ENCODE data around the gene DDO. TPM values are rescaled to one million over a fixed set of nuclear protein-coding genes. Genes with fewer than 3 reads are reported as not detected.
"Not testable (repeated sequence)": the region's sequence is repeated elsewhere in the genome, so short reads cannot be mapped to it uniquely, and the experiment has no call there.

The DDO gene, protein sequence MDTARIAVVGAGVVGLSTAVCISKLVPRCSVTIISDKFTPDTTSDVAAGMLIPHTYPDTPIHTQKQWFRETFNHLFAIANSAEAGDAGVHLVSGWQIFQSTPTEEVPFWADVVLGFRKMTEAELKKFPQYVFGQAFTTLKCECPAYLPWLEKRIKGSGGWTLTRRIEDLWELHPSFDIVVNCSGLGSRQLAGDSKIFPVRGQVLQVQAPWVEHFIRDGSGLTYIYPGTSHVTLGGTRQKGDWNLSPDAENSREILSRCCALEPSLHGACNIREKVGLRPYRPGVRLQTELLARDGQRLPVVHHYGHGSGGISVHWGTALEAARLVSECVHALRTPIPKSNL
- total RNA-seq (not detected), total RNA-seq (0 to 0.28 (median 0.04) reads per million in 29 experiments)
- not detected for total RNA-seq (2013)

DNA sequence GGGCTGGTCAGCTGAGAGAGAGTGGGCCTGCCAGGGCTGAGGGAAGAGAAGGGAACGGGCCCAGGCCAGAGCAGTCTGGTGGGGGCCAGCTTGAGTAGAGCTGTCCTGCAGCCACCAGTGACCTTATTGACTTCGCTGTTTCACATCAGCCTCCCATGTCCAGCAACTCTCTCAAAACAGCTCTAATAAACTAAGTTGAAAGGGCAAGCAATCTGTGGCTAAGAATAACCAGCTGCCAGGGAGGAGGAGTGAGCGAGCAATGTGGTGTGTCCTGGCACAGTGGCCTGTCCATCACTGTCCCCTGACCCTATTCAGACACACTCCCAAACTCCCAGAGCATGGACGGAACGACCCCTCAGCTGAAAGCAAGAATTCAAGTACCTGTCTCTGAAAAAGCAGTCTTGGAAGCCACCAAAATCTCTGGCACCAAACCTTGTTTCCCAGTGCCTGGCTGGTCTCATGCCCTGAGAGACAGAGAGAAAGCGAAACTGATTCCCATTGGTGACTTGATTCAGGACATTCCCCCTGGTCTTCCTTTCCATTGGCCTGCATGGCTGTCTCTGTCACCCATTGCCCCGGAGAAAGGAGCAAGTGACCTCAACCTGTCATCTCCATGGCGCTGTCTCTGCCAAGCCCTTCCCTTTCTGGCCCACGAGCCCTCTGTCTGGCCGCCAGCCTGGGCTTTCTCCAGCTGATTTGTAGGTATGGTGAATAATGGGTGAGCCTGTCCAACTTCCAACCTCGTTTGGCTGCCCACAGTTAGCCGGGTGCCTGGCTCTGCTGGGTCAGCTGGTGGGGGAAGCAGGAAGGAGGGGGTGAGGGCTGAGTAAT, at the start of gene DDO:
DDO (minus strand) TSS at position 490 of the 831 bp plus-strand sequence. CDS start 2,113 bp downstream, outside the sequence.
- CTCF ChIA-PET = no interaction called here
- Mint-ChIP-seq H3K4me1 (peaks cover 0 to 7% (median 4%) of the 10 kb centered on the region in 3 donors), H3K27ac (no peak within 1 kb of the TSS), H3K9me3 (no peaks in the 10 kb centered on the region), H3K36me3 (no peaks in the 10 kb centered on the region), H3K27me3 (peaks cover 7 to 14% of the 10 kb centered on the region in 2 donors), H3K4me3 (peak within 1 kb of the TSS in 1 of 3 donors; percentile 1)
- Histone ChIP-seq H3K36me3 (ENCODE audit: control insufficient read depth in 2 of 2, extremely low read depth in 1 of 2, insufficient read depth in 1 of 2, low read length in 1 of 2) (no peaks in the 10 kb centered on the region), H3K4me1 (ENCODE audit: control insufficient read depth in 1 of 2, extremely low read depth in 1 of 2, insufficient read depth in 2 of 2, low read length in 2 of 2) (no peaks in the 10 kb centered on the region), H3K4me3 (ENCODE audit: control insufficient read depth in 1 of 2, extremely low read depth in 1 of 2, low read length in 1 of 2) (no peak within 1 kb of the TSS), H3K27ac (ENCODE audit: low read length) (no peak within 1 kb of the TSS), H3K9me3 (no peaks in the 10 kb centered on the region), H3K27me3 (replicated peaks in 1 of 2; ENCODE audit: control insufficient read depth in 2 of 2, extremely low read depth in 1 of 2, insufficient read depth in 2 of 2, low read length in 1 of 2) (peaks cover 0 to 8% of the 10 kb centered on the region in 2 experiments)
- WGBS (ENCODE audit: insufficient coverage) = 49% methylated on average over 5 of the region's 12 CpGs
- POLR2A ChIA-PET = no interaction called here
- DNase-seq = no peak
- ATAC-seq (replicated peaks in 1 of 4) = no peak

DNA sequence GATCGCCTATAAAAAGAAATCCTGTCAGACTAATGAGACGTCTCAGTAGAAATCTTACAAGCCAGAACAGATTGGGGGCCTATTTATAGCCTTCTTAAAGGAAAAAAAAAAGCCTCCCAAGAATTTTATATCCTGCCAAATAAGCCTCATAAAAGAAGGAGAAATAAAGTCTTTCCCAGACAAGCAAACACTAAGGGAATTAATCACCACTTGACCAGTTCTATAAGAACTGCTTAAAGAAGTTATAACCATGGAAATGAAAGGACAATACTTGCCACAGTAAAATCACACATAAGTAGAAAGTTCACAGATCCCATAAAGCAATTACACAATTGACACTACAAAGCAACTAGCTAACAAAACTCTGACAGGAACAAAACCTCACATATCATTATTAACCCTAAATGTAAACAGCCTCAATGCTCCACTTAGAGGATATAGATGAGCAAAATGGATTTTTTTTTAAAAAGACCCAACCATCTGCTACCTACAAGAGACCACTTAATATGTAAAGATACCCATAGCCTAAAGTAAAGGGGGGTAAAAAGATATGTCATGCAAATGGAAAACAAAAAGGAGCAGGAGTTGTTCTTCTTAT, 47.6 kb upstream of the DDO start:
- H3K4me1 ChIP-seq (ENCODE audit: control insufficient read depth in 1 of 2, extremely low read depth in 1 of 2, insufficient read depth in 2 of 2, low read length in 2 of 2) = no peaks in the 10 kb centered on the region
- no peak overlapping the region for H3K4me3 ChIP-seq (ENCODE audit: control insufficient read depth in 1 of 2, extremely low read depth in 1 of 2, low read length in 1 of 2)
- ChIA-PET POLR2A (no interaction called here), CTCF (no interaction called here)
- Mint-ChIP-seq H3K36me3 (no peaks in the 10 kb centered on the region), H3K4me1 (no peaks in the 10 kb centered on the region), H3K4me3 (no peak overlapping the region), H3K9me3 (peaks cover 16 to 42% (median 22%) of the 10 kb centered on the region in 3 donors), H3K27me3 (peaks cover 13 to 19% of the 10 kb centered on the region in 2 donors), H3K27ac (no peak overlapping the region)
- H3K27me3 ChIP-seq (replicated peaks in 1 of 2; ENCODE audit: control insufficient read depth in 2 of 2, extremely low read depth in 1 of 2, insufficient read depth in 2 of 2, low read length in 1 of 2) = peaks cover 0 to 11% of the 10 kb centered on the region in 2 experiments
- H3K9me3 ChIP-seq = peaks cover 2% of the 10 kb centered on the region
- WGBS (ENCODE audit: insufficient coverage) = no CpG with 5 or more reads among the region's 2 CpGs
- DNase-seq (no peak), ATAC-seq (replicated peaks in 1 of 4) (no peak)
- H3K27ac ChIP-seq (ENCODE audit: low read length) = no peak overlapping the region
- no peaks in the 10 kb centered on the region for H3K36me3 ChIP-seq (ENCODE audit: control insufficient read depth in 2 of 2, extremely low read depth in 1 of 2, insufficient read depth in 1 of 2, low read length in 1 of 2)

DNA sequence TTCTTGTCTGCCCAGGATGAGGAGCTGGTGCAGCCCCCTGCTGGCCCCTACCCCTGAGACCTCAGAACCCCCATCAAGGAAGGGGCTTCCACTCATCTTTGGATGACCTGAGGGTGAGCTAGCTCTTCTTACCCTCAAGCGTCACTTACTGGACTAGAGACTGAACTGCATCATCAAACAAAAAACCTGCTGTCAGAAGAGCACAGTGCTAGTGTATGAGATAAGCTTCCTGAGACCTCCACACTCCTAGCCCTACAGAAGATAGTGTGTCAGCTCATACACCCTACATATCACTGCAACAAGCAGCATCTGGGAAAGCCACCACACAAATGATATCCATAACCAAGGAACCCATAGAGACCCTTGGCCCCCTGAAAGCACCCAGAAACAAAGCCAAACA, 46.0 kb upstream of the DDO start:
- Mint-ChIP-seq H3K4me3 (no peak overlapping the region), H3K36me3 (no peaks in the 10 kb centered on the region), H3K4me1 (no peaks in the 10 kb centered on the region), H3K27ac (no peak overlapping the region), H3K27me3 (peaks cover 14 to 21% of the 10 kb centered on the region in 2 donors), H3K9me3 (peaks cover 16 to 42% (median 22%) of the 10 kb centered on the region in 3 donors)
- Histone ChIP-seq H3K4me1 (ENCODE audit: control insufficient read depth in 1 of 2, extremely low read depth in 1 of 2, insufficient read depth in 2 of 2, low read length in 2 of 2) (no peaks in the 10 kb centered on the region), H3K4me3 (ENCODE audit: control insufficient read depth in 1 of 2, extremely low read depth in 1 of 2, low read length in 1 of 2) (no peak overlapping the region), H3K36me3 (ENCODE audit: control insufficient read depth in 2 of 2, extremely low read depth in 1 of 2, insufficient read depth in 1 of 2, low read length in 1 of 2) (no peaks in the 10 kb centered on the region), H3K27ac (ENCODE audit: low read length) (no peak overlapping the region), H3K9me3 (peaks cover 2% of the 10 kb centered on the region), H3K27me3 (replicated peaks in 1 of 2; ENCODE audit: control insufficient read depth in 2 of 2, extremely low read depth in 1 of 2, insufficient read depth in 2 of 2, low read length in 1 of 2) (peaks cover 0 to 11% of the 10 kb centered on the region in 2 experiments)
- ChIA-PET POLR2A (no interaction called here), CTCF (no interaction called here)
- no peak for ATAC-seq (replicated peaks in 1 of 4)
- no peak for DNase-seq
- WGBS (ENCODE audit: insufficient coverage) = no CpG with 5 or more reads among the region's 1 CpG

DNA sequence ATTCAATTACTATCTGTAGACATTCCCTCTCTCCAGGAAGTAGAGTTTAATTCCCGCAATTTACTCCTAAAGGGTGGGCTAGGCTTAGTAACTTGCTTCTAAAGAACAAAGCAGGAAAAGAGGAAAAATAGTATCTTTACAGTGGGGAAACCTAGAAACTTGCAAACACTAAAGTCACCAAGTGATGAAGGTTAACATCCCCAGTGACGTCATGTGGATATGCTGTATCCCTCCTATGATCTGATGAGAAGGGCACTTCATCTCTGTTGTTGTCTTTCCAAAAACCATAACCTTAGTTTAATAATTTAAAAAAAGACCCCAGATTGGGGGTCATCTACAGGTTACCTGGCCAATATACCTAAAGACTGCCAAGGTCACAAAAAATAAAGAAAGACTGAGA, 43.8 kb upstream of the DDO start:
- CTCF ChIA-PET = no interaction called here
- Mint-ChIP-seq H3K4me3 (no peak overlapping the region), H3K27me3 (peaks cover 16 to 17% of the 10 kb centered on the region in 2 donors)

DNA sequence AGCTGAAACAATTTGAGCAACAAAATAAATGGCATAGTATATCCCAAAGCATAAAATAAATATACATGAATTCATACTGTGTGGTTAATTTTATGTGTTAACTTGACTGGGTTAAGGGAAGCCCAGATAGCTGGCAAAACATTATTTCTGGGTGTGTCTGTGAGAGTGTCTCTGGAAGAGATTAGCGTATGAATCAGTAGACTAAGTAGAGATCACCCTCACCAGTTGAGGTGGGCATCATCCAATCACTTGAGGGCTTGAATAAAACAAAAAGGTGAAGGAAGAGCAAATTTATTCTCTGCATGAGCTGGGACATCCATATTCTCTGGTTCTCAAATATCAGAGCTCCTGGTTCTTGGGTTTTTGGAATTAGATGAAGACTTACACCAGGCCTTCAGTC, 43.1 kb upstream of the DDO start:
- POLR2A ChIA-PET = no interaction called here
- Histone ChIP-seq H3K9me3 (no peaks in the 10 kb centered on the region), H3K27ac (ENCODE audit: low read length) (no peak overlapping the region)

More for the DNA sequence above, 43.8 kb upstream of the DDO start:
- H3K36me3 ChIP-seq (ENCODE audit: control insufficient read depth in 2 of 2, extremely low read depth in 1 of 2, insufficient read depth in 1 of 2, low read length in 1 of 2) = no peaks in the 10 kb centered on the region
- peaks cover 2% of the 10 kb centered on the region for H3K9me3 ChIP-seq
- no peak overlapping the region for H3K4me3 ChIP-seq (ENCODE audit: control insufficient read depth in 1 of 2, extremely low read depth in 1 of 2, low read length in 1 of 2)
- DNase-seq = no peak
- peaks cover 0 to 11% of the 10 kb centered on the region in 2 experiments for H3K27me3 ChIP-seq (replicated peaks in 1 of 2; ENCODE audit: control insufficient read depth in 2 of 2, extremely low read depth in 1 of 2, insufficient read depth in 2 of 2, low read length in 1 of 2)
- no peaks in the 10 kb centered on the region for H3K4me1 Mint-ChIP-seq
- H3K4me1 ChIP-seq (ENCODE audit: control insufficient read depth in 1 of 2, extremely low read depth in 1 of 2, insufficient read depth in 2 of 2, low read length in 2 of 2) = no peaks in the 10 kb centered on the region
- H3K36me3 Mint-ChIP-seq = no peaks in the 10 kb centered on the region
- POLR2A ChIA-PET = no interaction called here
- no peak for ATAC-seq (replicated peaks in 1 of 4)
- WGBS (ENCODE audit: insufficient coverage) = no CpG with 5 or more reads among the region's 2 CpGs
- H3K27ac Mint-ChIP-seq = no peak overlapping the region
- no peak overlapping the region for H3K27ac ChIP-seq (ENCODE audit: low read length)
- H3K9me3 Mint-ChIP-seq = peaks cover 13 to 28% (median 22%) of the 10 kb centered on the region in 3 donors

DNA sequence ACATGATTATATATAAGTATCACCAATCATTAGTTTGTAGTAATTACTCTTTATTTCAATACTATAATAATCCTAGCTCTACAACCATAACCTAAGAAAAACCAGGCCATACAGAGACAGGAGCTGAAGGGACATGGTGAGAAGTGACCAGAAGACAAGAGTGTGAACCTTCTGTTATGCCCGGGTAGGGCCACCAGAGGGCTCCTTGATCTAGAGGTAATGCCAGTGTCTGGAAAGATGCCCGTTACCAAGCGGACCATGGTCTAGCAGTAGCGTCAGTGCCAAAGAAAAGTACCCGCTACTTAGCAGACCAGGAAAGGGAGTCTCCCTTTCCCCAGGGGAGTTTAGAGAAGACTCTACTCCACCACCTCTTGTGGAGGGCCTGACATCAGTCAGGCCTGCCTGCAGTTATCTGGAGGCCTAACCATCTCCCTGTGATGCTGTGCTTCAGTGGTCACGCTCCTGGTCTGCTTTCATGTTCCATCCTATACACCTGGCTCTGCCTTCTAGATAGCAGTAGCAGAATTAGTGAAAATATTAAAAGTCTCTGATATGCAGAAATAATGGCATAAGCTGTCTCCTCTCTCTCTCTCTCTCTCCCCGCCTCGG, 42.3 kb upstream of the DDO start:
- H3K27ac ChIP-seq (ENCODE audit: low read length); H3K4me3 Mint-ChIP-seq; H3K27ac Mint-ChIP-seq; ATAC-seq (replicated peaks in 1 of 4); DNase-seq; H3K36me3 Mint-ChIP-seq; H3K4me1 Mint-ChIP-seq; POLR2A ChIA-PET; H3K4me1 ChIP-seq (ENCODE audit: control insufficient read depth in 1 of 2, extremely low read depth in 1 of 2, insufficient read depth in 2 of 2, low read length in 2 of 2); H3K9me3 ChIP-seq; H3K4me3 ChIP-seq (ENCODE audit: control insufficient read depth in 1 of 2, extremely low read depth in 1 of 2, low read length in 1 of 2); H3K36me3 ChIP-seq (ENCODE audit: control insufficient read depth in 2 of 2, extremely low read depth in 1 of 2, insufficient read depth in 1 of 2, low read length in 1 of 2): not testable (repeated sequence)
- Mint-ChIP-seq H3K27me3 (peaks cover 11 to 17% of the 10 kb centered on the region in 2 donors), H3K9me3 (peaks cover 5 to 13% (median 8%) of the 10 kb centered on the region in 3 donors)
- peaks cover 0 to 11% of the 10 kb centered on the region in 2 experiments for H3K27me3 ChIP-seq (replicated peaks in 1 of 2; ENCODE audit: control insufficient read depth in 2 of 2, extremely low read depth in 1 of 2, insufficient read depth in 2 of 2, low read length in 1 of 2)
- WGBS (ENCODE audit: insufficient coverage) = 63% methylated on average over 1 of the region's 8 CpGs
- CTCF ChIA-PET = interaction anchor here in 1 of 2 donors (0.6 kb wide), 1 partner anchor 755 kb away, joined by 3 read pairs; no protein-coding TSS in a partner anchor

More for the DNA sequence above, 43.1 kb upstream of the DDO start:
- no CpG with 5 or more reads among the region's 1 CpG for WGBS (ENCODE audit: insufficient coverage)
- H3K4me1 Mint-ChIP-seq = no peaks in the 10 kb centered on the region
- no peak for ATAC-seq (replicated peaks in 1 of 4)
- no peak overlapping the region for H3K27ac Mint-ChIP-seq
- DNase-seq = no peak
- Histone ChIP-seq H3K4me3 (ENCODE audit: control insufficient read depth in 1 of 2, extremely low read depth in 1 of 2, low read length in 1 of 2) (no peak overlapping the region), H3K36me3 (ENCODE audit: control insufficient read depth in 2 of 2, extremely low read depth in 1 of 2, insufficient read depth in 1 of 2, low read length in 1 of 2) (no peaks in the 10 kb centered on the region), H3K4me1 (ENCODE audit: control insufficient read depth in 1 of 2, extremely low read depth in 1 of 2, insufficient read depth in 2 of 2, low read length in 2 of 2) (no peaks in the 10 kb centered on the region), H3K27me3 (replicated peaks in 1 of 2; ENCODE audit: control insufficient read depth in 2 of 2, extremely low read depth in 1 of 2, insufficient read depth in 2 of 2, low read length in 1 of 2) (peaks cover 0 to 11% of the 10 kb centered on the region in 2 experiments)
- peaks cover 11 to 12% of the 10 kb centered on the region in 2 donors for H3K27me3 Mint-ChIP-seq
- CTCF ChIA-PET = interaction anchor here in 1 of 2 donors (0.5 kb wide), 1 partner anchor 1438 kb away, joined by 7 read pairs; no protein-coding TSS in a partner anchor
- no peak overlapping the region for H3K4me3 Mint-ChIP-seq
- H3K9me3 Mint-ChIP-seq = peaks cover 6 to 21% (median 15%) of the 10 kb centered on the region in 3 donors
- no peaks in the 10 kb centered on the region for H3K36me3 Mint-ChIP-seq

Measured in T-cell (primary cell).